CMK (cell line): ENCODE measurements around the gene NTM.

Source experiments
- DNase-seq: peaks from one replicate; pipeline ENCODE4 v3.0.0-alpha.2; 2010; ENCODE audit warnings: low read depth

NTM gene

GRCh38 chr11:132075447-132075846 is 705.0 kb downstream of the NTM start:
- DNase-seq = no peak

DNA sequence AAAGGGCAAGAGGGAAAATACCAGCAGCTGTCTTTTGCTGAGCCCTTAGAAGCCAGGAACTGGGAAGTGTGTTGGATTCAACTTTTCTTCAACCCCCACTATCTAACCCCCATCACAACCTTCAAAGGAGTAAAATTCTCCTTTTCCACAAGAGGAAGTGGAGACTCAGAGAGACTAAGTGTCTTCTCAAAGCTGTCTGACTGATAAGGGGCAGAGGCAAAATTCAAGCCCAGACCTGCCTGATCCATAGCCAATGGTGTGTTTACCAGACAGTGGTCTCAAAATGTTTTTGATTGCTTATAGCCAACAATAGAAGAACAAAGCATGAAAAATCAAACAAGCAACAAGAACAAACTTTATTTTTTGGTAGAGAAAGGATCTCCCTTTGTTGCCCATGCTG is 707.0 kb downstream of the NTM start:
- DNase-seq = no peak

DNA sequence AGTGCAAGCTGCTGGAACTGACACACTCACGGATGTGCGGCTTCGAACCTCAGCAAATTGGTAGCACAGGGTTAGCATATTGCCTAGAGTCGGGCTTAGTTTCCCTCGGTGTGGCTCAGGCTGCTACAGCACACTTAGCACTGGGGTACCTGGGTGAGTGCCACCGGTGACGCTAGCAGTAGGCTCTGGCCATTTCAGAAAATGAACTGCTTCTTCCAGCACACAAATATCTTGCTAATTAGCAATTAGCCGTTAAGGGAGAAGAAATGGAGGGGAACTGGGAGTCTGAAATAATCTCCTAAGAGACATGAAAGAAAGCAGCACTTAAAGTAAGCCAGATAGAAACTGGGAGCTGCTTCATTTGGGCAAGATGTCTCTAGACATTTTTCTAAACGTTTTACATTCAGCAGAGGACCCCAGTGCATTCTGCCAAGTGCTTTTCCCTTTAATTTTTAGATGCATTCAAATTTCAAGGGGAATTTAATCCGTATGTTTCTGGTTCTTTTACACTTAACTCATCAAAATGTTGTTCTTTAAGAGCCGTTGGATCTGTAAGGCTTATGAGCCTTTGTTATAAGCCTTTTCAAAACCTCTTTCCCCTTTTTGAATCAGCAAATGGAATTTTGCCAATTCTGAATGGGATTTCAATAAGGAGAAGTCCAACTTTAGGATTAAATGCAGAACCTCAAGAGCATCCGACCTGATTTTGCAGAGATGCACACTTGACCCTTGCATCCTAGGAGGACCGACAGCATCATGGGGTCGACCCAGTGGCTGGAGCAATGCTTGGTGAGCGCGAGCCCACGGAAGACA is 708.1 kb downstream of the NTM start:
- DNase-seq = no peak

GRCh38 chr11:132080127-132080526 is 709.7 kb downstream of the NTM start:
- no peak for DNase-seq

DNA sequence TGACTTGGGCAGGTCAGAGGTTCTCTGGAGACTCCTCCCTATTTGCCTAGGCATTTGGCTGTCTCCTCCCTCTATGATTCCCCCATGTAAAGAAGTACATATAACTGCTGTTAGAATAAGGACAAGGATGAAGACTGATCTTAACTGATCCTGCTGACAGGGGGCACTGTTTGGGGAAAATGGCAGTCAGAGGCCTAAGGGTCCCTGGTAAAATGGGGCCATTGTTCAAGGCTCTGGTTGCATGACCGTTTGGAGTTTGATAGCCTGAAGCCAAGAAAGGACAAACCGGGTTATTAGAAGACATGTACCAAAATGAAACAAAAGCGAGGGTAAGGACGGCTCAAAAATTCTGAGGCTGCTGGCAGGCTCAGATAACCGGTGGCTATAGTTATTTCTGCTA is 712.2 kb downstream of the NTM start:
- no peak for DNase-seq

- no peak for DNase-seq
These were observed 714.0 kb downstream of the NTM start for GRCh38 chr11:132084433-132084832.

GRCh38 chr11:132087148-132087547 is 716.7 kb downstream of the NTM start:
- DNase-seq = no peak

- DNase-seq = no peak
These were observed 718.1 kb downstream of the NTM start for GRCh38 chr11:132088551-132088950.

- peak; percentile 73 for DNase-seq
These were observed 723.3 kb downstream of the NTM start for GRCh38 chr11:132093536-132094259.

GRCh38 chr11:132094598-132094997 is 724.2 kb downstream of the NTM start:
- no peak for DNase-seq

GRCh38 chr11:132095230-132096131 is 725.1 kb downstream of the NTM start:
- no peak for DNase-seq

- DNase-seq = no peak
These were observed 725.9 kb downstream of the NTM start for GRCh38 chr11:132096132-132096825.

DNA sequence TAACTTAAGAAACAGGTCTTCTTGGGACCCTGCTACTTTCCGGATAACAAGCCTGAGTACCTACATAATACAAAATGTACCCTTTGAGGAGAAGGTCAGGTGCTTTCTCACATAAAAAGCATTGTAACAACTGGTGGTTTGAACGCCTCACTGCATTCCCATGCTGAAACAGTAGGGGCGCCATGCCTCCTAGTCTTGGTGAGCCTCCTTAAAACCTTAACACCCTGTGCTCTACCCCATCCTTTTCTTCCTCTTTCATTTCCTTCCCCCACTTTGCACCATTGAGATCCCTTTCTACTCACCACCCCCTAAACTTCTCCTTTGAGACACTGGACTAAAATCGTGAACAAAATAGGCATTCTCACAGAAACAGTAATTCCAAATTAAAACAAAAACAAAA is 729.3 kb downstream of the NTM start:
- no peak for DNase-seq

- no peak for DNase-seq
These were observed 730.2 kb downstream of the NTM start for GRCh38 chr11:132100583-132100982.

GRCh38 chr11:132101881-132102280 is 731.5 kb downstream of the NTM start:
- DNase-seq = no peak

- no peak for DNase-seq
These were observed 732.6 kb downstream of the NTM start for GRCh38 chr11:132103021-132103420.

GRCh38 chr11:132106096-132106982 is 735.9 kb downstream of the NTM start:
- no peak for DNase-seq

DNA sequence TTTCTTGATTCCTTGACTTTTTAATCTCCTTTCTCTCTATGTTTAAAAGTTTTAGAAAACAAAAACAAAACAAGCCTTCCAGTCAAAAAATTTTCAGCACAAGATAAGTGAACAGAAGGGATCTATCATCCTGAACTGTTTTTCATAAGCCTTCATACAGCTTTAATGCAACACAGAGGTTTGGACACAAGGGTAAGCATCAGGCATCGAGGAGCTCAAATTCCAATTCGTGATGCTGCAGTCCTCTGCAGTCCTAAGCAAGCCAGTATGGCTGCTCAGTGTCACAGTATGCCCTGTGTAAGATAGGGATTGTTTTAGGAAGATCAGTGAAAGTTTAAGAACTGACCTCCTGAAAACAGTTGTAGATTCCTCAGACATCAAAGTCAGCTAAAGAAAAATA is 740.9 kb downstream of the NTM start:
- no peak for DNase-seq

GRCh38 chr11:132111838-132112237 is 741.4 kb downstream of the NTM start:
- no peak for DNase-seq

GRCh38 chr11:132112846-132113245 is 742.4 kb downstream of the NTM start:
- no peak for DNase-seq

DNA sequence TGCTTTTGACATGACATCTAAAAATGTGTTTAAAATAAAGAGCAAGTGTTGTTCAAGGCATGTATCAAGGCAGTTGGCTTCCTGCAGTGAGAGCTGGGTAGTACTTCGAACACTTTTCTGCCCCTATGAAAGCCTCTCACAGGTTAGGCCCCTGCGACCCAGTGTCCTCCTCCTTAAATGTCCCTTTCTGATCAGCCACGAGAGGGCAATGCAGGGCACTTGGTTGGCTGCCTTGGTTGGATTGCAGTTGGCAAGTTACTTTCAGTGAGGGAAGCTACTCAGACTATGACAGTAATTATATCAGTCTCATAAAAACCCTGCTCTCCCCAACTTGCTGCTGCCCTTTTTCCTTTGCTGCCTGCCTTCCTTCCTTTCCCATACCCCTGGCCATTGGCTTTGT is 743.8 kb downstream of the NTM start:
- peak; percentile 31 for DNase-seq
